Testis (tissue), 2 donors: ENCODE measurements around the gene IDNK.

ENCODE experiments used
- POLR2A ChIP-seq: fragments of 450-650 bp; IDR thresholded peaks from one replicate; pipeline ENCODE4 v1.6.1; 2017; ENCODE audit warnings: antibody characterized with exemption, mild to moderate bottlenecking, moderate library complexity
- TF ChIP-seq, protein P1 (sequence below), 3 experiments: fragments of 450-650 bp in 2 of 3; fragments of 200-600 bp in 1 of 3; sonication (generic) in 1 of 3; IDR thresholded peaks; one replicate each; pipeline ENCODE4 v1.5.1; 2016 to 2019; ENCODE audit warnings: antibody characterized with exemption in 3 of 3, mild to moderate bottlenecking in 2 of 3, moderate library complexity in 1 of 3

DNA sequence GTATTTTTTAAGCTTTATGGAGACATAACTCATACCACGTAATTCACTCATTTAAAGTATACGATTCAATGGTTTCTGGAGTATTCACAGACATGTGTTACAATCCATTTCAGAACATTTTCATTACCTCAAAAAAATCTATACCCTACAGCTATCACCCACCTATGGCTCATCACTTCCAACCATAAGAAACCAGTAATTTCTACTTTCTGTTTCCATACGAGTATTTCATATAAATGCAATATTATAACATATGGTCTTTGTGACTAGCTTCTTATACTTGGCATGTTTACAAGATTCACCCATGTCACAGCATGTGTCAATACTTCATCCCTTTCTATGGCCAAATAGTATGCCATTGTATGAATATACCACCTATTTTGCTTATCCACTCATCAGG, 66.0 kb downstream of the IDNK start:
- TF ChIP-seq, protein P1, sequence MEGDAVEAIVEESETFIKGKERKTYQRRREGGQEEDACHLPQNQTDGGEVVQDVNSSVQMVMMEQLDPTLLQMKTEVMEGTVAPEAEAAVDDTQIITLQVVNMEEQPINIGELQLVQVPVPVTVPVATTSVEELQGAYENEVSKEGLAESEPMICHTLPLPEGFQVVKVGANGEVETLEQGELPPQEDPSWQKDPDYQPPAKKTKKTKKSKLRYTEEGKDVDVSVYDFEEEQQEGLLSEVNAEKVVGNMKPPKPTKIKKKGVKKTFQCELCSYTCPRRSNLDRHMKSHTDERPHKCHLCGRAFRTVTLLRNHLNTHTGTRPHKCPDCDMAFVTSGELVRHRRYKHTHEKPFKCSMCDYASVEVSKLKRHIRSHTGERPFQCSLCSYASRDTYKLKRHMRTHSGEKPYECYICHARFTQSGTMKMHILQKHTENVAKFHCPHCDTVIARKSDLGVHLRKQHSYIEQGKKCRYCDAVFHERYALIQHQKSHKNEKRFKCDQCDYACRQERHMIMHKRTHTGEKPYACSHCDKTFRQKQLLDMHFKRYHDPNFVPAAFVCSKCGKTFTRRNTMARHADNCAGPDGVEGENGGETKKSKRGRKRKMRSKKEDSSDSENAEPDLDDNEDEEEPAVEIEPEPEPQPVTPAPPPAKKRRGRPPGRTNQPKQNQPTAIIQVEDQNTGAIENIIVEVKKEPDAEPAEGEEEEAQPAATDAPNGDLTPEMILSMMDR (IDR thresholded peaks at IDR 0.05), result no peak
- TF ChIP-seq POLR2A, result no peak
